T-cell (primary cell): ENCODE measurements around the gene ZFX. TPM values are rescaled to one million over a fixed set of nuclear protein-coding genes. Genes with fewer than 3 reads are reported as not detected.

Experiments used
- ATAC-seq, 4 experiments: fragments of 200-7000 bp in 3 of 4; fragments of 150-1000 bp in 1 of 4; cut with Tn5 transposase; replicated peaks in 1 of 4; 1 replicate in 3 of 4; 2 replicates in 1 of 4; pipeline ENCODE4 v1.10.0; 2021; ENCODE audit warnings: moderate library complexity in 3 of 4, mild to moderate bottlenecking in 2 of 4, moderate number of reproducible peaks in 1 of 4
- CTCF ChIA-PET, 2 donors: fragments of 300-600 bp; sonication (Branson Sonifier 250); formaldehyde crosslinking; loops; one replicate each; lab custom pipeline; 2022; ENCODE audit warnings: antibody characterized with exemption in 2 of 2; lab: Charles Lee
- POLR2A ChIA-PET, 2 donors: fragments of 300-600 bp; sonication (Branson Sonifier 250); formaldehyde crosslinking; loops; one replicate each; lab custom pipeline; 2022; ENCODE audit warnings: antibody characterized with exemption in 2 of 2; lab: Charles Lee
- DNase-seq, 35 experiments: peaks; one replicate each; pipeline versions ENCODE4 v3.0.0 to v3.0.0-alpha.2; 2013 to 2023
- H3K27ac ChIP-seq: one replicate; pipeline ENCODE4 v1.5.1; 2013; ENCODE audit warnings: low read length
- H3K27me3 ChIP-seq, 2 experiments: replicated peaks in 1 of 2; 1 replicate in 1 of 2; 2 replicates in 1 of 2; pipeline versions ENCODE4 v1.6.1 to v1.7.0; 2013; ENCODE audit warnings: low read length in 1 of 2, mixed read lengths in 1 of 2; ENCODE audit not compliant: control insufficient read depth in 2 of 2, insufficient read depth in 2 of 2; ENCODE audit errors: extremely low read depth in 1 of 2
- H3K36me3 ChIP-seq, 2 donors: 1 replicate in 1 of 2; 2 replicates in 1 of 2; pipeline versions ENCODE4 v1.6.1 to v1.7.0; 2013; ENCODE audit warnings: low read length in 1 of 2; ENCODE audit not compliant: control insufficient read depth in 2 of 2, insufficient read depth in 1 of 2; ENCODE audit errors: extremely low read depth in 1 of 2
- H3K4me1 ChIP-seq, 2 experiments: 1 replicate in 1 of 2; 2 replicates in 1 of 2; pipeline versions ENCODE4 v1.6.1 to v1.7.0; 2013; ENCODE audit warnings: low read length in 2 of 2, mixed read lengths in 1 of 2; ENCODE audit not compliant: insufficient read depth in 2 of 2, control insufficient read depth in 1 of 2; ENCODE audit errors: extremely low read depth in 1 of 2
- H3K4me3 ChIP-seq, 2 donors: 1 replicate in 1 of 2; 2 replicates in 1 of 2; pipeline versions ENCODE4 v1.5.1 to v1.7.0; 2013; ENCODE audit warnings: mild to moderate bottlenecking in 2 of 2, low read length in 1 of 2, moderate library complexity in 1 of 2; ENCODE audit not compliant: control insufficient read depth in 1 of 2; ENCODE audit errors: extremely low read depth in 1 of 2
- H3K9me3 ChIP-seq: 2 replicates; pipeline ENCODE4 v1.7.0; 2013
- H3K27ac Mint-ChIP-seq, 2 donors: one replicate each; pipeline ENCODE4 v1.8.0; 2020 to 2021; ENCODE audit warnings: mild to moderate bottlenecking in 2 of 2, mixed read lengths in 2 of 2
- H3K27me3 Mint-ChIP-seq, 2 donors: one replicate each; pipeline ENCODE4 v1.8.0; 2021 to 2022; ENCODE audit warnings: mixed read lengths in 2 of 2
- H3K36me3 Mint-ChIP-seq: one replicate; pipeline ENCODE4 v1.8.0; 2021; ENCODE audit warnings: mixed read lengths
- H3K4me1 Mint-ChIP-seq, 3 donors: one replicate each; pipeline ENCODE4 v1.8.0; 2020 to 2022; ENCODE audit warnings: mixed read lengths in 3 of 3, mild to moderate bottlenecking in 1 of 3
- H3K4me3 Mint-ChIP-seq, 3 donors: one replicate each; pipeline ENCODE4 v1.8.0; 2020 to 2022; ENCODE audit warnings: mild to moderate bottlenecking in 3 of 3, mixed read lengths in 3 of 3, moderate library complexity in 3 of 3
- H3K9me3 Mint-ChIP-seq, 3 donors: one replicate each; pipeline ENCODE4 v1.8.0; 2020 to 2022; ENCODE audit warnings: mixed read lengths in 3 of 3
- WGBS: methylation state at CpG from one replicate; pipeline ENCODE4 v1.1.5; 2013; ENCODE audit warnings: missing lambda C conversion rate; ENCODE audit not compliant: insufficient coverage; 5-methylcytosine and 5-hydroxymethylcytosine counted together
- total RNA-seq, 35 experiments: library from RNA in 6 of 35; stranded (reverse) in 6 of 35; fragments of 120-200 nt in 1 of 35; gene quantifications; one replicate each; pipeline versions ENCODE4 v1.2.1 to v1.2.4 and lab custom pipeline; 2013 to 2026

ZFX gene
- total RNA-seq, 5 donors from 2014 or later (not counting 1 experiment from before 2014, with no cell fraction given): 52.5 to 95.3 (median 66.5) TPM

DNA sequence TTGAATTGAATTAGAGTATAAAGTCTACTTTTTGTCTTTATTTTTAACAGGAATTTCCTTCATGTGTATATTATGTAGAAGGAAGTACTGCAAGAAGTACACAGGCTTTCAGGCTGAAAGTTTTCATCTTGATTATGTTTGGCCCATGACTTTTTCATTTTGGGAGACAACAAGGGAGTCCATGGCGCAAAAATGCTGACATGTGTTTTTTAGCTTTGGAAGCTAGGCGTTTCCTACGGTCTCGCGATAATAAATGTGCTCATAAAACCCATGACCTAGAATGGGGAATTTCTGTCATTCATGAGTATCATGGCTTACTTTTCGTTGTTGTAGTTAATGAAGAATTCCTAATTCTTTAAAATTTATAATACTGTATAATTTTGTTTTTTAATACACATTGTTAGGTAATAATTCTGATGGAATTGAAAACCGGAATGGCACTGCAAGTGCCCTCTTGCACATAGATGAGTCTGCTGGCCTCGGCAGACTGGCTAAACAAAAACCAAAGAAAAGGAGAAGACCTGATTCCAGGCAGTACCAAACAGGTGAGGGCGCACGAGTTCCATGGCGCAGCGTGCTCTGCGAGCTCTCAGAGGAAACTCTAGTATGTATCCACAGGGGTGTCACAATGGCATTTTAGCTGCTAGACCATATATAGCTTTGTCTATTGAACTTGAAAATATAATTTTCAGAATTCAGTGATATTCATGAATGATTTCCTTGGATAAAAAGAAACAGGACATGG is 59.1 kb downstream of the ZFX start:
- Mint-ChIP-seq H3K27ac (no peak overlapping the region), H3K4me3 (no peak overlapping the region), H3K9me3 (no peaks in the 10 kb centered on the region), H3K36me3 (peaks cover 17% of the 10 kb centered on the region), H3K27me3 (no peaks in the 10 kb centered on the region), H3K4me1 (peaks cover 14 to 20% (median 17%) of the 10 kb centered on the region in 3 donors)
- DNase-seq (no peak), ATAC-seq (no peak)
- H3K9me3 ChIP-seq: no peaks in the 10 kb centered on the region
- no peaks in the 10 kb centered on the region for H3K27me3 ChIP-seq
- POLR2A ChIA-PET: no interaction called here
- CTCF ChIA-PET: no interaction called here
- H3K4me1 ChIP-seq: no peaks in the 10 kb centered on the region
- 100% methylated on average over 2 of the region's 13 CpGs for WGBS
- H3K4me3 ChIP-seq: no peak overlapping the region
- peaks cover 7 to 34% of the 10 kb centered on the region in 2 donors for H3K36me3 ChIP-seq
- no peak overlapping the region for H3K27ac ChIP-seq

DNA sequence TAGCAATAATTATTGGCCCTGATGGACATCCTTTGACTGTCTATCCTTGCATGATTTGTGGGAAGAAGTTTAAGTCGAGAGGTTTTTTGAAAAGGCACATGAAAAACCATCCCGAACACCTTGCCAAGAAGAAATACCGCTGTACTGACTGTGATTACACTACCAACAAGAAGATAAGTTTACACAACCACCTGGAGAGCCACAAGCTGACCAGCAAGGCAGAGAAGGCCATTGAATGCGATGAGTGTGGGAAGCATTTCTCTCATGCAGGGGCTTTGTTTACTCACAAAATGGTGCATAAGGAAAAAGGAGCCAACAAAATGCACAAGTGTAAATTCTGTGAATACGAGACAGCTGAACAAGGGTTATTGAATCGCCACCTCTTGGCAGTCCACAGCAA is 60.7 kb downstream of the ZFX start:
- Mint-ChIP-seq H3K9me3 (no peaks in the 10 kb centered on the region), H3K4me3 (no peak overlapping the region), H3K4me1 (peaks cover 6 to 9% (median 8%) of the 10 kb centered on the region in 3 donors), H3K27me3 (no peaks in the 10 kb centered on the region), H3K36me3 (peaks cover 16% of the 10 kb centered on the region), H3K27ac (no peak overlapping the region)
- ChIA-PET POLR2A (no interaction called here), CTCF (no interaction called here)
- no CpG with 5 or more reads among the region's 6 CpGs for WGBS
- Histone ChIP-seq H3K36me3 (peaks cover 7 to 36% of the 10 kb centered on the region in 2 donors), H3K27ac (no peak overlapping the region), H3K9me3 (no peaks in the 10 kb centered on the region), H3K4me3 (no peak overlapping the region), H3K27me3 (no peaks in the 10 kb centered on the region), H3K4me1 (no peaks in the 10 kb centered on the region)
- ATAC-seq (no peak), DNase-seq (no peak)

DNA sequence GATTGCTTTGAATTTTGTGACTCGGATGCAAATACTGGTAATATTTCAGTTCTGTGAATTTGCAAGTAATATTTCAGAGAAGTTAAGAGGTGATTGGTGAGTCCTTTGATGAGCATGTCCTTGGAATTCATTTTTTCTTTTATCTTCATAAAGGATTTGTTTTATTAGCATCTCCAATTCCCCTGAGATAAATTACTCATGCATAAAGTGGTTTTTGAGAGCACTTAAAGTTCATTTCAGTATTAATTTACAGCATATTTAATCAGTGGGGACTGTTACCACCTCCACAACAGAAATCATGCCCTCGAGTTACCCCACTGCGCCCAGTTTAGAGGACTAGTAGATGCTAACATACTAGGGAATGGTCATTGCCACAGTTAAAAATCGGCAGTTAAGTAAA is 65.0 kb downstream of the ZFX start:
- ATAC-seq (no peak), DNase-seq (no peak)
- WGBS: no CpG with 5 or more reads among the region's 4 CpGs
- Histone ChIP-seq H3K36me3 (peaks cover 12 to 25% of the 10 kb centered on the region in 2 donors), H3K27me3 (no peaks in the 10 kb centered on the region), H3K9me3 (no peaks in the 10 kb centered on the region), H3K27ac (no peak overlapping the region), H3K4me1 (no peaks in the 10 kb centered on the region), H3K4me3 (no peak overlapping the region)
- Mint-ChIP-seq H3K27ac (no peak overlapping the region), H3K4me3 (no peak overlapping the region), H3K36me3 (peaks cover 10% of the 10 kb centered on the region), H3K9me3 (no peaks in the 10 kb centered on the region), H3K27me3 (no peaks in the 10 kb centered on the region), H3K4me1 (peaks cover 5 to 11% (median 8%) of the 10 kb centered on the region in 3 donors)
- ChIA-PET POLR2A (no interaction called here), CTCF (no interaction called here)

DNA sequence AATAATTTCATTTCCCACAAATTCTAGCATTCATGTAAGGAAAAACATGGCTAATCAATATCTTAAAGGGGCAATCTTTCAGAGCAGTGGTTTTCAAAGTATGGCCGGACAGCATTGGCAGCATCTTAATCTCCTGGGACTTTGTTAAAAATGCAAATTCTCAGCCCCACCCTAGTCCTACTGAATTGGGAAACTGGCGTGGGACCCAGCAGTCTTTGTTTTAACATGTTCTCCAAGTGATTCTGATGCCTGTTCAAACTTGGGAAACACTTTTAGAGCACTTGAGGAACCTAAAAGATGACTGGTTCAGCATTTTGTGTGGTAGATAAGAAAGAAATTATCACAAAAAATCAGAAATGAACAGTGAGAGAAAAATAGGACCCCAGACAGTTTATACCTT is 65.7 kb downstream of the ZFX start:
- H3K4me3 Mint-ChIP-seq: no peak overlapping the region
- peaks cover 12 to 21% of the 10 kb centered on the region in 2 donors for H3K36me3 ChIP-seq
- no peaks in the 10 kb centered on the region for H3K9me3 ChIP-seq
- ATAC-seq (no peak), DNase-seq (no peak)
- H3K4me1 ChIP-seq: no peaks in the 10 kb centered on the region
- H3K4me3 ChIP-seq: no peak overlapping the region
- WGBS: no CpG with 5 or more reads among the region's 2 CpGs
- no peak overlapping the region for H3K27ac ChIP-seq
- H3K9me3 Mint-ChIP-seq: no peaks in the 10 kb centered on the region
- no peak overlapping the region for H3K27ac Mint-ChIP-seq
- H3K27me3 ChIP-seq: no peaks in the 10 kb centered on the region
- CTCF ChIA-PET: no interaction called here
- POLR2A ChIA-PET: no interaction called here
- H3K36me3 Mint-ChIP-seq: peaks cover 6% of the 10 kb centered on the region
- H3K27me3 Mint-ChIP-seq: no peaks in the 10 kb centered on the region
- peaks cover 5 to 11% (median 8%) of the 10 kb centered on the region in 3 donors for H3K4me1 Mint-ChIP-seq

DNA sequence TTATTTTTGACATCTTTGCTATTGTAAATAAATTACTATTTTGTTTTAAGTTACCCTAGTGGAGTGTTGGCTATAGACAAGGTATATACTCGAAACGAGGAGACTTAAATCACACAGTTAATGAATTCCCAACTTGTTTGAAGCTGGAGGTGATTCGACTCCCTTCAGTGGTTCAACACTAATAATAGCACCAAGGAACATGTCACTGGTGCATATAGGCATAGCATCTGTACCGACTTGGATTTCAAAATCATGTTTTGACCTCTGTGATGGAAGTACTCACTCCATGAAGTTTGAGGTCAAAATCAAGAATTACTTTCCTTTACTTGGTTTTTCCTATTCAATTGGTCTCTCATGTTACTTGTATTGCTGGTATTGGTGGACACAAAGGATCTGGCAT is 66.5 kb downstream of the ZFX start:
- H3K36me3 ChIP-seq: peaks cover 12 to 15% of the 10 kb centered on the region in 2 donors
- no peak for ATAC-seq
- H3K27ac ChIP-seq: no peak overlapping the region
- no peak for DNase-seq
- H3K9me3 Mint-ChIP-seq: no peaks in the 10 kb centered on the region
- no peaks in the 10 kb centered on the region for H3K27me3 ChIP-seq
- no peaks in the 10 kb centered on the region for H3K4me1 ChIP-seq
- no peak overlapping the region for H3K4me3 ChIP-seq
- no peaks in the 10 kb centered on the region for H3K9me3 ChIP-seq
- POLR2A ChIA-PET: no interaction called here
- CTCF ChIA-PET: no interaction called here
- H3K27ac Mint-ChIP-seq: peak overlapping the region; percentile 19 to 57
- no peaks in the 10 kb centered on the region for H3K27me3 Mint-ChIP-seq
- peaks cover 5 to 11% (median 8%) of the 10 kb centered on the region in 3 donors for H3K4me1 Mint-ChIP-seq
- H3K4me3 Mint-ChIP-seq: no peak overlapping the region
- H3K36me3 Mint-ChIP-seq: peaks cover 2% of the 10 kb centered on the region
- WGBS: no CpG with 5 or more reads among the region's 4 CpGs

DNA sequence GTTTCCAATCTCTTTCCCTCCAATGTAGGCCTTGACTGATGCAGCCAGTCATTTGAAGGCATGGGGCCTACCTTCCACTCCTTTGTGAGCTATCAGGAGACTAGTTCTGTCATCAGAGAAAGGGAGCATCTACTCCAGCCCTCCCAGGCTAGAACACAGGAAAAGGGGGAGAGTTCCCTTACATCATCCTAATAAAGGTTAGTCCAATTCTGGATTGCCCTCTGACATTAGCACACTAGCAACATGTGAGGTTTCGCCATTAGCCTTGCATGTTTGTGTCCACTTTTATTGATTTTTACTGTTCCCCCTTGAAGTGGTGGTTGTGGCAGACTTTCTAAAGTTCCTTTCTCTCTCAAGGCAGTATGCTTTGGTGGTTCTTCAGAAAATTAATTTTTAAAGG is 67.3 kb downstream of the ZFX start:
- H3K36me3 ChIP-seq: peaks cover 10 to 12% of the 10 kb centered on the region in 2 donors
- no peaks in the 10 kb centered on the region for H3K9me3 Mint-ChIP-seq
- ChIA-PET CTCF (no interaction called here), POLR2A (no interaction called here)
- peaks cover 5 to 11% (median 8%) of the 10 kb centered on the region in 3 donors for H3K4me1 Mint-ChIP-seq
- ATAC-seq (no peak), DNase-seq (no peak)
- no peaks in the 10 kb centered on the region for H3K27me3 Mint-ChIP-seq
- no peak overlapping the region for H3K27ac ChIP-seq
- H3K4me3 ChIP-seq: no peak overlapping the region
- H3K4me1 ChIP-seq: no peaks in the 10 kb centered on the region
- no peak overlapping the region for H3K27ac Mint-ChIP-seq
- H3K27me3 ChIP-seq: no peaks in the 10 kb centered on the region
- WGBS: no CpG with 5 or more reads among the region's 1 CpG
- H3K4me3 Mint-ChIP-seq: no peak overlapping the region
- no peaks in the 10 kb centered on the region for H3K9me3 ChIP-seq
- no peaks in the 10 kb centered on the region for H3K36me3 Mint-ChIP-seq
